HepG2 (cell line): ENCODE measurements around the gene WDR26. TPM values are rescaled to one million over a fixed set of nuclear protein-coding genes. Genes with fewer than 3 reads are reported as not detected.

ENCODE experiments used
- DR1 ChIP-seq: sonication (generic); formaldehyde crosslinking; IDR thresholded peaks from 2 replicates; pipeline ENCODE4 v1.8.0; 2021; ENCODE audit warnings: mild to moderate bottlenecking, missing genetic modification reagents, inconsistent platforms
- EZH2 ChIP-seq: conservative IDR thresholded peaks from 2 replicates; pipeline ENCODE4 v1.6.1; 2012; ENCODE audit warnings: mild to moderate bottlenecking, low read depth, low read length, moderate library complexity
- HMG20A ChIP-seq: IDR thresholded peaks from 2 replicates; pipeline ENCODE4 v1.6.1; 2016; ENCODE audit warnings: borderline replicate concordance
- HNRNPL ChIP-seq: fragments of 200-400 bp; formaldehyde crosslinking; IDR thresholded peaks from 2 replicates; pipeline ENCODE4 v1.6.1; 2017; ENCODE audit warnings: mild to moderate bottlenecking, low read depth, low read length
- JARID2 ChIP-seq: sonication (generic); formaldehyde crosslinking; IDR thresholded peaks from 2 replicates; pipeline ENCODE4 v1.8.1; 2023; ENCODE audit warnings: missing genetic modification reagents, inconsistent platforms; ENCODE audit not compliant: insufficient replicate concordance
- JUN ChIP-seq: sonication (generic); formaldehyde crosslinking; IDR thresholded peaks from 2 replicates; pipeline ENCODE4 v1.4.0; 2020; ENCODE audit warnings: mild to moderate bottlenecking, missing genetic modification reagents
- MIER2 ChIP-seq: IDR thresholded peaks from 2 replicates; pipeline ENCODE4 v1.6.1; 2016; ENCODE audit warnings: missing biosample characterization, missing genetic modification reagents
- MLLT10 ChIP-seq: sonication (generic); formaldehyde crosslinking; IDR thresholded peaks from 2 replicates; pipeline ENCODE4 v1.4.0; 2020; ENCODE audit warnings: missing genetic modification reagents
- NR1H2 ChIP-seq: sonication (generic); formaldehyde crosslinking; IDR thresholded peaks from 2 replicates; pipeline ENCODE4 v1.8.1; 2022; ENCODE audit warnings: low read depth, missing genetic modification reagents, borderline replicate concordance
- PPARG ChIP-seq: conservative IDR thresholded peaks from 2 replicates; pipeline ENCODE4 v1.6.1; 2016; ENCODE audit warnings: missing biosample characterization, missing genetic modification reagents
- PRDM4 ChIP-seq: sonication (generic); formaldehyde crosslinking; IDR thresholded peaks from 2 replicates; pipeline ENCODE4 v1.9.0; 2021; ENCODE audit warnings: missing genetic modification reagents, borderline replicate concordance
- SIN3B ChIP-seq: fragments of 150-350 bp; IDR thresholded peaks from 2 replicates; pipeline ENCODE4 v1.6.1; 2014; ENCODE audit warnings: low read length
- TCF12 ChIP-seq, 2 experiments: fragments of 450-650 bp in 1 of 2; sonication (generic) in 1 of 2; formaldehyde crosslinking in 1 of 2; IDR thresholded peaks; 2 replicates each; pipeline versions ENCODE4 v1.6.1 to v1.8.0; 2017 to 2022; ENCODE audit warnings: antibody characterized with exemption in 1 of 2, mild to moderate bottlenecking in 1 of 2, missing genetic modification reagents in 1 of 2, moderate library complexity in 1 of 2
- ZMYM4 ChIP-seq: sonication (generic); formaldehyde crosslinking; IDR thresholded peaks from 2 replicates; pipeline ENCODE4 v1.8.1; 2023; ENCODE audit warnings: mild to moderate bottlenecking, missing genetic modification reagents
- ZNF12 ChIP-seq: sonication (generic); formaldehyde crosslinking; IDR thresholded peaks from 2 replicates; pipeline ENCODE4 v1.5.0; 2020; ENCODE audit warnings: missing genetic modification reagents
- ZNF121 ChIP-seq: sonication (generic); formaldehyde crosslinking; IDR thresholded peaks from 2 replicates; pipeline ENCODE4 v1.5.0; 2020; ENCODE audit warnings: mild to moderate bottlenecking, missing genetic modification reagents
- ZNF263 ChIP-seq: sonication (generic); formaldehyde crosslinking; IDR thresholded peaks from 2 replicates; pipeline ENCODE4 v1.4.0; 2020; ENCODE audit warnings: missing genetic modification reagents
- ZNF709 ChIP-seq: sonication (generic); formaldehyde crosslinking; IDR thresholded peaks from 2 replicates; pipeline ENCODE4 v1.5.0; 2020; ENCODE audit warnings: mild to moderate bottlenecking, missing genetic modification reagents
- ZNF788 ChIP-seq: sonication (generic); formaldehyde crosslinking; IDR thresholded peaks from 2 replicates; pipeline ENCODE4 v1.5.0; 2020; ENCODE audit warnings: mild to moderate bottlenecking, missing genetic modification reagents, borderline replicate concordance
- ZNF841 ChIP-seq: sonication (generic); formaldehyde crosslinking; IDR thresholded peaks from 2 replicates; pipeline ENCODE4 v1.8.1; 2023; ENCODE audit warnings: missing genetic modification reagents, borderline replicate concordance
- polyA plus RNA-seq, 8 experiments: library from polyadenylated mRNA; depleted of rRNA in 3 of 8; stranded (reverse) in 7 of 8; unstranded in 1 of 8; fragments of >200 nt; fragmentation: Illumina TruSeq in 4 of 8; extraction: Trizol in 4 of 8; gene quantifications; 2 replicates each; pipeline versions ENCODE4 v1.2.1 to v1.2.3, GENCODE V29; 2011 to 2016; ENCODE audit warnings: low read depth in 4 of 8, missing spikeins in 1 of 8, mixed read lengths in 1 of 8; ENCODE audit not compliant: insufficient read depth in 1 of 8
- total RNA-seq, 5 experiments: library from RNA; depleted of rRNA; stranded (reverse); fragments of >200 nt; fragmentation: Illumina TruSeq; extraction: Trizol; gene quantifications; 2 replicates each; pipeline ENCODE4 v1.2.3, GENCODE V29; 2016; ENCODE audit warnings: low read depth in 1 of 5
- TF ChIP-seq, protein P1 (sequence below): sonication (generic); formaldehyde crosslinking; IDR thresholded peaks from 2 replicates; pipeline ENCODE4 v1.4.0; 2020; ENCODE audit warnings: missing genetic modification reagents
- TF ChIP-seq, protein P2 (sequence below): IDR thresholded peaks from 2 replicates; pipeline ENCODE4 v1.6.1; 2016; ENCODE audit warnings: missing compliant biosample characterization, missing genetic modification reagents, borderline replicate concordance

Gene WDR26
- total and polyA plus RNA-seq, 2 of the 13 experiments (the other 11 are each of a cell fraction or from before 2014, with no cell fraction given) = 13.2 to 23.7 TPM

DNA sequence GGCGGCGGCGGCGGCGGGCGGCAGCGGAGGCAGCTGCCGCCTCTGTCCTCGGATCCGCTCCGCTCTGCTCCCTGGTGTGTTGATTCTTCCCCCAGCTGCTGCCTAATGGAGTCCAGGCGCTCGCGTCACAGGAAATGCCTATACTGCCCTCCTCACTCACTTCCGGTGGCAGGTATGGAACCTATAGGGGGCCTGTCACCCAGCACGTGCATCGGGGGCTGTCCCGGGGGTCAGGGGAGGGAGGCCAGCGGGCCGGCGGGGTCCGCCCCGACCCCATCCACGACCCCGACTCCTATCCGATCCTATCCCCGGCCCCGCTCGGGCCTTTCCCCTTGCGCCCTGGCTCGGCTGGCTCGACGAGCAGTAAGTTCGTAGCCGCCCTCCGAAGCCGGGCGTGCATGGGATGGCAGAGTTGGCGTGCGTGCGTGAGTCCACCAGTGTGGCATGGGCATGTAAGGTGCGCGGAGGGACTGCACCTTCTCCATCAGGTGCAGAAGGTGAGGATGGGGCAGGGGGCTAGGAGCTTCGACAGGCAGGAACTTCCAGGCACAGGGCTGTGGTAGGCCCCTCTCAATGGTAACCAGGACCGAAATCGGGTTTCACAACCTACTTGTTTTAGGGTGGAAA lies at the start of gene WDR26 (continued):
- TF ChIP-seq, protein P1, sequence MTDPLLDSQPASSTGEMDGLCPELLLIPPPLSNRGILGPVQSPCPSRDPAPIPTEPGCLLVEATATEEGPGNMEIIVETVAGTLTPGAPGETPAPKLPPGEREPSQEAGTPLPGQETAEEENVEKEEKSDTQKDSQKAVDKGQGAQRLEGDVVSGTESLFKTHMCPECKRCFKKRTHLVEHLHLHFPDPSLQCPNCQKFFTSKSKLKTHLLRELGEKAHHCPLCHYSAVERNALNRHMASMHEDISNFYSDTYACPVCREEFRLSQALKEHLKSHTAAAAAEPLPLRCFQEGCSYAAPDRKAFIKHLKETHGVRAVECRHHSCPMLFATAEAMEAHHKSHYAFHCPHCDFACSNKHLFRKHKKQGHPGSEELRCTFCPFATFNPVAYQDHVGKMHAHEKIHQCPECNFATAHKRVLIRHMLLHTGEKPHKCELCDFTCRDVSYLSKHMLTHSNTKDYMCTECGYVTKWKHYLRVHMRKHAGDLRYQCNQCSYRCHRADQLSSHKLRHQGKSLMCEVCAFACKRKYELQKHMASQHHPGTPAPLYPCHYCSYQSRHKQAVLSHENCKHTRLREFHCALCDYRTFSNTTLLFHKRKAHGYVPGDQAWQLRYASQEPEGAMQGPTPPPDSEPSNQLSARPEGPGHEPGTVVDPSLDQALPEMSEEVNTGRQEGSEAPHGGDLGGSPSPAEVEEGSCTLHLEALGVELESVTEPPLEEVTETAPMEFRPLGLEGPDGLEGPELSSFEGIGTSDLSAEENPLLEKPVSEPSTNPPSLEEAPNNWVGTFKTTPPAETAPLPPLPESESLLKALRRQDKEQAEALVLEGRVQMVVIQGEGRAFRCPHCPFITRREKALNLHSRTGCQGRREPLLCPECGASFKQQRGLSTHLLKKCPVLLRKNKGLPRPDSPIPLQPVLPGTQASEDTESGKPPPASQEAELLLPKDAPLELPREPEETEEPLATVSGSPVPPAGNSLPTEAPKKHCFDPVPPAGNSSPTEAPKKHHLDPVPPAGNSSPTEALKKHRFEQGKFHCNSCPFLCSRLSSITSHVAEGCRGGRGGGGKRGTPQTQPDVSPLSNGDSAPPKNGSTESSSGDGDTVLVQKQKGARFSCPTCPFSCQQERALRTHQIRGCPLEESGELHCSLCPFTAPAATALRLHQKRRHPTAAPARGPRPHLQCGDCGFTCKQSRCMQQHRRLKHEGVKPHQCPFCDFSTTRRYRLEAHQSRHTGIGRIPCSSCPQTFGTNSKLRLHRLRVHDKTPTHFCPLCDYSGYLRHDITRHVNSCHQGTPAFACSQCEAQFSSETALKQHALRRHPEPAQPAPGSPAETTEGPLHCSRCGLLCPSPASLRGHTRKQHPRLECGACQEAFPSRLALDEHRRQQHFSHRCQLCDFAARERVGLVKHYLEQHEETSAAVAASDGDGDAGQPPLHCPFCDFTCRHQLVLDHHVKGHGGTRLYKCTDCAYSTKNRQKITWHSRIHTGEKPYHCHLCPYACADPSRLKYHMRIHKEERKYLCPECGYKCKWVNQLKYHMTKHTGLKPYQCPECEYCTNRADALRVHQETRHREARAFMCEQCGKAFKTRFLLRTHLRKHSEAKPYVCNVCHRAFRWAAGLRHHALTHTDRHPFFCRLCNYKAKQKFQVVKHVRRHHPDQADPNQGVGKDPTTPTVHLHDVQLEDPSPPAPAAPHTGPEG (CRISPR knock-in tag) = peak; percentile 56; the same call in 1 of the 2 replicates
- TF ChIP-seq NR1H2 (CRISPR knock-in tag) (no peak), MIER2 (CRISPR knock-in tag) (no peak), HMG20A (CRISPR knock-in tag) (no peak), PPARG (CRISPR knock-in tag) (0 out of 2 replicates have a peak, but pooled peaks have one; percentile 10), TCF12 (IDR thresholded peaks at IDR 0.05) (no peak), TCF12 (CRISPR knock-in tag; IDR thresholded peaks at IDR 0.05) (no peak), DR1 (CRISPR knock-in tag) (peak; percentile 42; the same call in 1 of the 2 replicates), ZNF263 (peak; percentile 50), HNRNPL (peak; percentile 80; the same call in 1 of the 2 replicates), PRDM4 (CRISPR knock-in tag) (no peak), ZNF788 (CRISPR knock-in tag) (no peak; the same call in 1 of the 2 replicates), ZMYM4 (CRISPR knock-in tag) (peak; percentile 42; the same call in 1 of the 2 replicates), MLLT10 (no peak), JUN (CRISPR knock-in tag) (no peak), JARID2 (no peak), EZH2 (no peak), ZNF709 (0 out of 2 replicates have a peak, but pooled peaks have one; percentile 71), ZNF12 (CRISPR knock-in tag) (no peak), ZNF841 (CRISPR knock-in tag) (no peak), SIN3B (no peak), ZNF121 (CRISPR knock-in tag) (no peak)
- TF ChIP-seq, protein P2, sequence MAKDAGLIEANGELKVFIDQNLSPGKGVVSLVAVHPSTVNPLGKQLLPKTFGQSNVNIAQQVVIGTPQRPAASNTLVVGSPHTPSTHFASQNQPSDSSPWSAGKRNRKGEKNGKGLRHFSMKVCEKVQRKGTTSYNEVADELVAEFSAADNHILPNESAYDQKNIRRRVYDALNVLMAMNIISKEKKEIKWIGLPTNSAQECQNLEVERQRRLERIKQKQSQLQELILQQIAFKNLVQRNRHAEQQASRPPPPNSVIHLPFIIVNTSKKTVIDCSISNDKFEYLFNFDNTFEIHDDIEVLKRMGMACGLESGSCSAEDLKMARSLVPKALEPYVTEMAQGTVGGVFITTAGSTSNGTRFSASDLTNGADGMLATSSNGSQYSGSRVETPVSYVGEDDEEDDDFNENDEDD (CRISPR knock-in tag) = peak; percentile 20; the same call in 1 of the 2 replicates
